ENCODE data around the gene AFDN.

DNA sequence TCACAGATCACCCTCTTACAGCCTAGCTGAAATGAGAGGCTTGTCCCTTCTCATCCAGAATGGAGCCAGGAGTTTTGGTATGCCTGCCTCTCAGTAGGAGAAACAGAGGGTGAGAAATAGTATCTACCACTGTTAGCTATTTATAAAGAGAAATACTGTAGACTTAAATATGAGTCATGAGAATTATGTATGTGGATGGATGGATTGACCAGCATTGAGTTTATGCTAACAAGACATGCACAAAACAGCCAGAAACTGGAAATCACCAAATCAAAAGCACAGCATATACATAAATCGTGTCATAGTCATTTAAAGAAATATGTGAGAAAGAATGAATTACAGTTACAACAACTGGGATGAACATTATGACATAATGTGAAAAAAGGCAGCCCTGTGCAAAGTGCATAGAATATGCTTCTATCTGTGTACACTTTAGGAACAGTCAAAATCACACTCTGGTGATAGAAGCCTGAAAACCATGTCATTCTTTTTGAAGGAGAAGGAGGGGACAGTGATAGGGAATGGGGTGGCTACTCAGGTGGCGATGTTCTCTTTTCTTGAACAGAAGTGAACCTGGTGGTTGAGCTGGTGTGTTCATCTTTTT, 90.9 kb downstream of the AFDN start:
- TF ChIP-seq POLR2A (IDR thresholded peaks at IDR 0.05): no peak
- TF ChIP-seq, protein P1, sequence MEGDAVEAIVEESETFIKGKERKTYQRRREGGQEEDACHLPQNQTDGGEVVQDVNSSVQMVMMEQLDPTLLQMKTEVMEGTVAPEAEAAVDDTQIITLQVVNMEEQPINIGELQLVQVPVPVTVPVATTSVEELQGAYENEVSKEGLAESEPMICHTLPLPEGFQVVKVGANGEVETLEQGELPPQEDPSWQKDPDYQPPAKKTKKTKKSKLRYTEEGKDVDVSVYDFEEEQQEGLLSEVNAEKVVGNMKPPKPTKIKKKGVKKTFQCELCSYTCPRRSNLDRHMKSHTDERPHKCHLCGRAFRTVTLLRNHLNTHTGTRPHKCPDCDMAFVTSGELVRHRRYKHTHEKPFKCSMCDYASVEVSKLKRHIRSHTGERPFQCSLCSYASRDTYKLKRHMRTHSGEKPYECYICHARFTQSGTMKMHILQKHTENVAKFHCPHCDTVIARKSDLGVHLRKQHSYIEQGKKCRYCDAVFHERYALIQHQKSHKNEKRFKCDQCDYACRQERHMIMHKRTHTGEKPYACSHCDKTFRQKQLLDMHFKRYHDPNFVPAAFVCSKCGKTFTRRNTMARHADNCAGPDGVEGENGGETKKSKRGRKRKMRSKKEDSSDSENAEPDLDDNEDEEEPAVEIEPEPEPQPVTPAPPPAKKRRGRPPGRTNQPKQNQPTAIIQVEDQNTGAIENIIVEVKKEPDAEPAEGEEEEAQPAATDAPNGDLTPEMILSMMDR (IDR thresholded peaks at IDR 0.05): no peak
